Calu3 (cell line): ENCODE measurements around the gene EPHB4. TPM values are rescaled to one million over a fixed set of nuclear protein-coding genes. Genes with fewer than 3 reads are reported as not detected.

Source experiments
- BruUV-seq: library from RNA; stranded (reverse); fragments of 400-500 nt; replicated peaks from 2 replicates; lab custom pipeline; 2021; lab: Mats Ljungman, UMichigan
- CTCF ChIA-PET: fragments of 300-600 bp; sonication (Branson Sonifier 250); formaldehyde crosslinking; loops from one replicate; lab custom pipeline; 2022; ENCODE audit warnings: antibody characterized with exemption; lab: Charles Lee
- DNase-seq: peaks from one replicate; pipeline ENCODE4 v3.0.0; 2022
- H3K27ac Mint-ChIP-seq: one replicate; pipeline ENCODE4 v1.8.0; 2022; ENCODE audit warnings: mixed read lengths; ENCODE audit not compliant: unreplicated experiment
- H3K27me3 Mint-ChIP-seq: one replicate; pipeline ENCODE4 v1.8.0; 2022; ENCODE audit warnings: mixed read lengths; ENCODE audit not compliant: unreplicated experiment
- H3K36me3 Mint-ChIP-seq: one replicate; pipeline ENCODE4 v1.8.0; 2022; ENCODE audit warnings: mild to moderate bottlenecking, moderate library complexity, mixed read lengths; ENCODE audit not compliant: insufficient read depth, unreplicated experiment
- H3K4me1 Mint-ChIP-seq: one replicate; pipeline ENCODE4 v1.8.0; 2022; ENCODE audit warnings: mild to moderate bottlenecking, low read depth, mixed read lengths; ENCODE audit not compliant: unreplicated experiment
- H3K4me3 Mint-ChIP-seq: one replicate; pipeline ENCODE4 v1.8.0; 2022; ENCODE audit warnings: mild to moderate bottlenecking, low read depth, moderate library complexity, mixed read lengths; ENCODE audit not compliant: unreplicated experiment
- H3K9me3 Mint-ChIP-seq: one replicate; pipeline ENCODE4 v1.8.0; 2022; ENCODE audit warnings: low read depth, mixed read lengths; ENCODE audit not compliant: unreplicated experiment
- CTCF ChIP-seq: fragments of 200-600 bp; IDR thresholded peaks from one replicate; pipeline ENCODE4 v1.8.0; 2022; ENCODE audit warnings: antibody characterized with exemption; ENCODE audit not compliant: unreplicated experiment
- intact Hi-C: fragments of 100-400 bp; cut with micrococcal nuclease; formaldehyde crosslinking; loops from one replicate; pipeline ENCODE4 v1.10.0; 2022; ENCODE audit not compliant: unreplicated experiment
- total RNA-seq: library from RNA; stranded (reverse); gene quantifications from 2 replicates; pipeline ENCODE4 v1.2.3, GENCODE V29; 2022

The EPHB4 gene
- total RNA-seq, 1 experiment from 2014 or later = 63.7 TPM

DNA sequence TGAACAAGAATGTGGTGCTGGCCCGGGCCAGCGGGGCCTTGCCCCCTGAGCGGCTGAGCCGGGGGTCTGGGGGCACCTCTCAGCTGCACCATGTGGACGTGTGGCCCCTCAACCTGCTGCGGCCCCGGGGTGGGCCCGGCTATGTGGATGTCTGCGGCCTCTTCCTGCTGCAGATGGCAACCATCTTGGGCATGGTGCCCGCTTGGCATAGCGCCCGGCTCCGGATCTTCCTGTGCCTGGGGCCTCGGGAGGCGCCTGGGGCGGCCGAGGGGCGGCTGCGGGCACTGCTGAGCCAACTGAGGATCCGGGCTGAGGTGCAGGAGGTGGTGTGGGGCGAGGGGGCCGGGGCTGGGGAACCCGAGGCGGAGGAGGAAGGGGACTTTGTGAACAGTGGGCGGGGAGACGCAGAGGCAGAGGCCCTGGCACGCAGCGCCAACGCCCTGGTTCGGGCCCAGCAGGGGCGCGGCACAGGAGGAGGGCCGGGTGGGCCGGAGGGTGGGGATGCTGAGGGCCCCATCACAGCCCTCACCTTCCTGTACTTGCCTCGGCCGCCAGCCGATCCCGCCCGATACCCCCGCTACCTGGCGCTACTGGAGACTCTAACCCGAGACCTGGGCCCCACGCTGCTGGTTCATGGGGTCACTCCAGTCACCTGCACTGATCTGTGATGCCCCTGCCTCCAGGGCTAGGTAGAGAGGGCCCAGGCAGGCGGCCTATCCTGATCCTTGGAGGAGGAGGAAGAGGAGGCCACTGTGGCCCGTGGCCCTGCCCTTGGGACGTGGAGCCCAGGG is 38.8 kb upstream of the EPHB4 start:
- Mint-ChIP-seq H3K27me3 (no peaks in the 10 kb centered on the region), H3K36me3 (peaks cover 37% of the 10 kb centered on the region), H3K4me3 (peak overlapping the region; percentile 79), H3K9me3 (no peaks in the 10 kb centered on the region), H3K27ac (peak overlapping the region; percentile 91), H3K4me1 (no peaks in the 10 kb centered on the region)
- BruUV-seq = no TSS peak
- no peak for TF ChIP-seq CTCF
- DNase-seq = peak; percentile 79
- CTCF ChIA-PET = no interaction called here
- intact Hi-C loops = no loop called here

- peak overlapping the region; percentile 79 for H3K4me3 Mint-ChIP-seq
- DNase-seq = peak; percentile 58
Observed at GRCh38 chr7:100865372-100865911, 38.1 kb upstream of the EPHB4 start.

DNA sequence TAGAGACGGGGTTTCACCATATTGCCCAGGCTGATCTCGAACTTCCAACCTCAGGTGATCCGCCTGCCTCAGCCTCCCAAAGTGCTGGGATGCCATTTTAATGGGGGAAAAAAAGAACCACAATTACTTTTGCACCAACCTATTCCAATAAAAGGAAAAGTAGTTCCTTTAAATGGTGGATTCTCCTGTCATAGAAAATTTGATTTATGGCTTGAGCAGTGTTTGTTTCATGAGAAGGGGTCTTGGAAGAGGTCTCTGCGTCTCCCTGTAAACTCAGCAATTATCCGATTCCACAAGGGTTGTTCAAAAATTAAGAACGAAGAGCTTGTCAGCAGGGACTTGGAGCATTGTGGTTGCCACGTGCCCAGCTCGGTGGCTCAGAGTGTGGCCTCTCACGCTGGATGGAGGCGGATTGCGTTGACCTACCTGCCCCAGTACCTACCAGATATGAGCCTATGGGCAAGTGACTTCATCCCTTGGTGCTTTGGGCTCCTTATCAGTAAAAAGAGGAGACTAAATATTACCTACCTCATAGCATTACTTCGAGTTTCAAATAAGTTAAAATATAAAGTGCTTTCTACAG is 37.0 kb upstream of the EPHB4 start:
- H3K4me1 Mint-ChIP-seq = no peaks in the 10 kb centered on the region
- H3K36me3 Mint-ChIP-seq = peaks cover 44% of the 10 kb centered on the region
- CTCF ChIA-PET = no interaction called here

More at GRCh38 chr7:100865372-100865911, 38.1 kb upstream of the EPHB4 start:
- CTCF ChIA-PET = no interaction called here
- TF ChIP-seq CTCF = no peak
- Mint-ChIP-seq H3K36me3 (peaks cover 41% of the 10 kb centered on the region), H3K27me3 (no peaks in the 10 kb centered on the region), H3K9me3 (no peaks in the 10 kb centered on the region), H3K27ac (no peak overlapping the region), H3K4me1 (no peaks in the 10 kb centered on the region)
- intact Hi-C loops = no loop called here
- no TSS peak for BruUV-seq

More for the DNA sequence above, 37.0 kb upstream of the EPHB4 start:
- no TSS peak for BruUV-seq
- DNase-seq = no peak
- intact Hi-C loops = no loop called here
- Mint-ChIP-seq H3K9me3 (no peaks in the 10 kb centered on the region), H3K4me3 (no peak overlapping the region), H3K27me3 (no peaks in the 10 kb centered on the region), H3K27ac (no peak overlapping the region)
- TF ChIP-seq CTCF = no peak
